HEK293 (cell line): ENCODE results near the gene PXMP2.

Experiments
- CTCF ChIA-PET: fragments of 350-600 bp; formaldehyde crosslinking; extraction: SDS; loops from one replicate; lab custom pipeline; 2021; ENCODE audit warnings: antibody characterized with exemption; lab: Yijun Ruan, JAX
- POLR2A ChIA-PET: fragments of 300-600 bp; formaldehyde crosslinking; extraction: SDS; loops from one replicate; lab custom pipeline; 2020; ENCODE audit warnings: antibody characterized with exemption, inconsistent platforms; lab: Yijun Ruan, JAX
- H3K27ac ChIP-seq: fragments of 200-500 bp; sonication (Bioruptor generic); 2 replicates; pipeline ENCODE4 v1.5.1; 2014; ENCODE audit warnings: low read depth, low read length, control low read depth, inconsistent platforms; ENCODE audit errors: extremely low read depth
- H3K36me3 ChIP-seq, 2 experiments: fragments of 200-500 bp in 1 of 2; sonication (Bioruptor generic) in 1 of 2; 1 replicate in 1 of 2; 2 replicates in 1 of 2; pipeline ENCODE4 v1.5.1; 2014 to 2017; ENCODE audit warnings: inconsistent platforms in 2 of 2, low read length in 2 of 2; ENCODE audit not compliant: control insufficient read depth in 2 of 2, insufficient read depth in 1 of 2
- H3K4me1 ChIP-seq: fragments of 200-500 bp; sonication (Bioruptor generic); 2 replicates; pipeline ENCODE4 v1.5.1; 2014; ENCODE audit warnings: mild to moderate bottlenecking, low read length, inconsistent platforms; ENCODE audit not compliant: control insufficient read depth, insufficient read depth
- H3K4me3 ChIP-seq: 2 replicates; pipeline ENCODE4 v1.5.1; 2011; ENCODE audit warnings: low read depth, mild to moderate bottlenecking, control low read depth, low read length, moderate library complexity
- H3K9me3 ChIP-seq: fragments of 200-500 bp; sonication (Bioruptor generic); 2 replicates; pipeline ENCODE4 v1.5.1; 2014; ENCODE audit warnings: low read depth, low read length, inconsistent platforms; ENCODE audit not compliant: control insufficient read depth, insufficient read depth
- GLI2 ChIP-seq: fragments of 450-650 bp; formaldehyde crosslinking; IDR thresholded peaks from 2 replicates; pipeline ENCODE4; 2017; ENCODE audit warnings: missing biosample characterization, missing genetic modification characterization, low read depth, borderline replicate concordance
- KLF1 ChIP-seq: fragments of 450-650 bp; formaldehyde crosslinking; IDR thresholded peaks from 2 replicates; pipeline ENCODE4 v1.5.1; 2016; ENCODE audit warnings: missing biosample characterization, missing genetic modification characterization
- KLF8 ChIP-seq: fragments of 450-650 bp; formaldehyde crosslinking; IDR thresholded peaks from 2 replicates; pipeline ENCODE4 v1.5.1; 2016; ENCODE audit warnings: missing biosample characterization, missing genetic modification characterization
- PRDM1 ChIP-seq: fragments of 450-650 bp; formaldehyde crosslinking; IDR thresholded peaks from 2 replicates; pipeline ENCODE4; 2016; ENCODE audit warnings: missing biosample characterization, missing genetic modification characterization
- SCRT1 ChIP-seq: fragments of 450-650 bp; formaldehyde crosslinking; IDR thresholded peaks from 2 replicates; pipeline ENCODE4 v1.5.1; 2016; ENCODE audit warnings: missing biosample characterization, missing genetic modification characterization, borderline replicate concordance
- ZFP41 ChIP-seq: fragments of 450-650 bp; formaldehyde crosslinking; IDR thresholded peaks from 2 replicates; pipeline ENCODE4 v1.5.1; 2016; ENCODE audit warnings: missing biosample characterization, missing genetic modification characterization, borderline replicate concordance
- ZNF37A ChIP-seq: fragments of 450-650 bp; IDR thresholded peaks from 2 replicates; pipeline ENCODE4 v1.5.1; 2018; ENCODE audit warnings: missing biosample characterization, missing genetic modification characterization
- ZNF510 ChIP-seq: fragments of 450-650 bp; formaldehyde crosslinking; IDR thresholded peaks from 2 replicates; pipeline ENCODE4 v1.5.1; 2018; ENCODE audit warnings: mild to moderate bottlenecking, missing genetic modification characterization, missing biosample characterization; ENCODE audit not compliant: insufficient replicate concordance
- ZNF530 ChIP-seq: fragments of 450-650 bp; formaldehyde crosslinking; IDR thresholded peaks from 2 replicates; pipeline ENCODE4 v1.5.1; 2016; ENCODE audit warnings: low read depth, missing biosample characterization, missing genetic modification characterization
- ZNF560 ChIP-seq: fragments of 450-650 bp; formaldehyde crosslinking; IDR thresholded peaks from 2 replicates; pipeline ENCODE4 v1.5.1; 2017; ENCODE audit warnings: missing biosample characterization, missing genetic modification characterization, borderline replicate concordance
- ZNF596 ChIP-seq: fragments of 450-650 bp; IDR thresholded peaks from 2 replicates; pipeline ENCODE4 v1.5.0; 2018; ENCODE audit warnings: missing biosample characterization, mild to moderate bottlenecking, missing genetic modification characterization, moderate library complexity
- ZNF629 ChIP-seq: fragments of 450-650 bp; formaldehyde crosslinking; IDR thresholded peaks from 2 replicates; pipeline ENCODE4 v1.5.1; 2017; ENCODE audit warnings: missing biosample characterization, missing genetic modification characterization
- ZNF670 ChIP-seq: fragments of 450-650 bp; formaldehyde crosslinking; IDR thresholded peaks from 2 replicates; pipeline ENCODE4 v1.5.1; 2016; ENCODE audit warnings: missing biosample characterization, missing genetic modification characterization, low read depth
- ZNF768 ChIP-seq: fragments of 450-650 bp; formaldehyde crosslinking; IDR thresholded peaks from 2 replicates; pipeline ENCODE4 v1.5.1; 2018; ENCODE audit warnings: missing biosample characterization, mild to moderate bottlenecking, missing genetic modification characterization
- ZNF830 ChIP-seq: fragments of 450-650 bp; IDR thresholded peaks from 2 replicates; pipeline ENCODE4 v1.5.0; 2018; ENCODE audit warnings: missing biosample characterization, missing genetic modification characterization, low read depth, mild to moderate bottlenecking, moderate library complexity
- TF ChIP-seq, protein P1 (sequence below): fragments of 450-650 bp; formaldehyde crosslinking; IDR thresholded peaks from 2 replicates; pipeline ENCODE4 v1.5.1; 2016; ENCODE audit warnings: missing biosample characterization, missing genetic modification characterization
- TF ChIP-seq, protein P2 (sequence below): fragments of 450-650 bp; formaldehyde crosslinking; IDR thresholded peaks from 2 replicates; pipeline ENCODE4 v1.5.1; 2016; ENCODE audit warnings: missing biosample characterization, missing genetic modification characterization
- TF ChIP-seq, protein P3 (sequence below): fragments of 450-650 bp; formaldehyde crosslinking; IDR thresholded peaks from 2 replicates; pipeline ENCODE4 v1.5.1; 2016; ENCODE audit warnings: missing biosample characterization, missing genetic modification characterization
- TF ChIP-seq, protein P4 (sequence below): fragments of 450-650 bp; formaldehyde crosslinking; IDR thresholded peaks from 2 replicates; pipeline ENCODE4 v1.5.1; 2017; ENCODE audit warnings: missing biosample characterization, mild to moderate bottlenecking, missing genetic modification characterization, moderate library complexity
- TF ChIP-seq, protein P5 (sequence below): fragments of 450-650 bp; formaldehyde crosslinking; IDR thresholded peaks from 2 replicates; pipeline ENCODE4 v1.5.1; 2016; ENCODE audit warnings: missing biosample characterization, missing genetic modification characterization

PXMP2 gene

DNA sequence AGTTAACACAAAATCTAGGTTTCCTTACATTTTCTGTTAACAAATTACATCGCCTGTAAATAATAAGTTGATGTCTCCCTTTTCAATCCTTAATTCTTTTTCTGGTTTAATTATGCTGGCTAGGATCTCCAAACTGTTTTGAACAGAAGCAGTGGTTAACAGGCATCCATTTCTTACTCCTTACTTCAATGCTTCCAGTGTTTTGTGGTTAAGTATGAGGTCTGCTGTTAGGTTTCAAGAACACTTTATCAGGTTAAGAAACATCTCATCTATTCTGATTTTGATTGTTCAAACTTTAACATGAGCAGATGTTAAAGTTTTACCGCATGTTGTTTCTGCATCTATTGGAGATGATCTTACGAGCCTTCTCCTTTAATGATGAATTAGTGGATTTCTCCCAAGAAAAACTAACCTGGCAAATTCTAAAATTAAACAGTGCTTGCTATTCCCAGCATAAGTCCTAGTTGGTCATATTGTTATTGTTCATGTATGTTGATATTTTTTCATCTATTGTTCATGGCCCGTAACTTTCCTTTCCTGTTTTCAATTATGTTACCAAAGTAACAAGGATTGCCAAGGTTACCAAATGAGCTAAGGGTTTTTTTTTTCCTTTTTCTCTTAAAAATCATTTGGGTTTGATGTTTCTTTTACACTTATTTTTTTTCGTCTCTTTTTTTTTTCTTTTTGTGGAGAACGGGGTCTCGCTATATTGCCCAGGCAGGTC, 33.7 kb upstream of the PXMP2 start:
- Histone ChIP-seq H3K4me3 (no peak overlapping the region), H3K4me1 (no peaks in the 10 kb centered on the region), H3K9me3 (no peaks in the 10 kb centered on the region), H3K27ac (no peak overlapping the region), H3K36me3 (peaks cover 61 to 98% of the 10 kb centered on the region in 2 experiments)
- CTCF ChIA-PET, result interaction anchor here (0.7 to 1.4 kb wide), 3 partner anchors 16 to 500 kb away, joined by 3 to 6 read pairs (median 3); no protein-coding TSS in a partner anchor
- TF ChIP-seq ZNF560 (tag by site-specific recombination), result no peak
- TF ChIP-seq, protein P1, sequence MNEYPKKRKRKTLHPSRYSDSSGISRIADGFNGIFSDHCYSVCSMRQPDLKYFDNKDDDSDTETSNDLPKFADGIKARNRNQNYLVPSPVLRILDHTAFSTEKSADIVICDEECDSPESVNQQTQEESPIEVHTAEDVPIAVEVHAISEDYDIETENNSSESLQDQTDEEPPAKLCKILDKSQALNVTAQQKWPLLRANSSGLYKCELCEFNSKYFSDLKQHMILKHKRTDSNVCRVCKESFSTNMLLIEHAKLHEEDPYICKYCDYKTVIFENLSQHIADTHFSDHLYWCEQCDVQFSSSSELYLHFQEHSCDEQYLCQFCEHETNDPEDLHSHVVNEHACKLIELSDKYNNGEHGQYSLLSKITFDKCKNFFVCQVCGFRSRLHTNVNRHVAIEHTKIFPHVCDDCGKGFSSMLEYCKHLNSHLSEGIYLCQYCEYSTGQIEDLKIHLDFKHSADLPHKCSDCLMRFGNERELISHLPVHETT (tag by site-specific recombination), result no peak
- TF ChIP-seq ZNF510 (tag by site-specific recombination), result no peak
- no peak for TF ChIP-seq ZNF629 (tag by site-specific recombination)
- TF ChIP-seq ZNF830 (tag by site-specific recombination), result no peak
- no peak for TF ChIP-seq ZNF768
- no peak for TF ChIP-seq KLF1 (tag by site-specific recombination)
- no peak for TF ChIP-seq GLI2 (tag by site-specific recombination)
- TF ChIP-seq SCRT1 (tag by site-specific recombination), result no peak
- no peak for TF ChIP-seq PRDM1 (tag by site-specific recombination)
- TF ChIP-seq, protein P2, sequence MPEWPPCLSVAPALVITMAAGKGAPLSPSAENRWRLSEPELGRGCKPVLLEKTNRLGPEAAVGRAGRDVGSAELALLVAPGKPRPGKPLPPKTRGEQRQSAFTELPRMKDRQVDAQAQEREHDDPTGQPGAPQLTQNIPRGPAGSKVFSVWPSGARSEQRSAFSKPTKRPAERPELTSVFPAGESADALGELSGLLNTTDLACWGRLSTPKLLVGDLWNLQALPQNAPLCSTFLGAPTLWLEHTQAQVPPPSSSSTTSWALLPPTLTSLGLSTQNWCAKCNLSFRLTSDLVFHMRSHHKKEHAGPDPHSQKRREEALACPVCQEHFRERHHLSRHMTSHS (tag by site-specific recombination), result no peak
- TF ChIP-seq, protein P3, sequence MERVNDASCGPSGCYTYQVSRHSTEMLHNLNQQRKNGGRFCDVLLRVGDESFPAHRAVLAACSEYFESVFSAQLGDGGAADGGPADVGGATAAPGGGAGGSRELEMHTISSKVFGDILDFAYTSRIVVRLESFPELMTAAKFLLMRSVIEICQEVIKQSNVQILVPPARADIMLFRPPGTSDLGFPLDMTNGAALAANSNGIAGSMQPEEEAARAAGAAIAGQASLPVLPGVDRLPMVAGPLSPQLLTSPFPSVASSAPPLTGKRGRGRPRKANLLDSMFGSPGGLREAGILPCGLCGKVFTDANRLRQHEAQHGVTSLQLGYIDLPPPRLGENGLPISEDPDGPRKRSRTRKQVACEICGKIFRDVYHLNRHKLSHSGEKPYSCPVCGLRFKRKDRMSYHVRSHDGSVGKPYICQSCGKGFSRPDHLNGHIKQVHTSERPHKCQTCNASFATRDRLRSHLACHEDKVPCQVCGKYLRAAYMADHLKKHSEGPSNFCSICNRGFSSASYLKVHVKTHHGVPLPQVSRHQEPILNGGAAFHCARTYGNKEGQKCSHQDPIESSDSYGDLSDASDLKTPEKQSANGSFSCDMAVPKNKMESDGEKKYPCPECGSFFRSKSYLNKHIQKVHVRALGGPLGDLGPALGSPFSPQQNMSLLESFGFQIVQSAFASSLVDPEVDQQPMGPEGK (tag by site-specific recombination), result no peak
- POLR2A ChIA-PET, result interaction anchor here (0.6 kb wide), 1 partner anchor 478 kb away, joined by 4 read pairs; no protein-coding TSS in a partner anchor

DNA sequence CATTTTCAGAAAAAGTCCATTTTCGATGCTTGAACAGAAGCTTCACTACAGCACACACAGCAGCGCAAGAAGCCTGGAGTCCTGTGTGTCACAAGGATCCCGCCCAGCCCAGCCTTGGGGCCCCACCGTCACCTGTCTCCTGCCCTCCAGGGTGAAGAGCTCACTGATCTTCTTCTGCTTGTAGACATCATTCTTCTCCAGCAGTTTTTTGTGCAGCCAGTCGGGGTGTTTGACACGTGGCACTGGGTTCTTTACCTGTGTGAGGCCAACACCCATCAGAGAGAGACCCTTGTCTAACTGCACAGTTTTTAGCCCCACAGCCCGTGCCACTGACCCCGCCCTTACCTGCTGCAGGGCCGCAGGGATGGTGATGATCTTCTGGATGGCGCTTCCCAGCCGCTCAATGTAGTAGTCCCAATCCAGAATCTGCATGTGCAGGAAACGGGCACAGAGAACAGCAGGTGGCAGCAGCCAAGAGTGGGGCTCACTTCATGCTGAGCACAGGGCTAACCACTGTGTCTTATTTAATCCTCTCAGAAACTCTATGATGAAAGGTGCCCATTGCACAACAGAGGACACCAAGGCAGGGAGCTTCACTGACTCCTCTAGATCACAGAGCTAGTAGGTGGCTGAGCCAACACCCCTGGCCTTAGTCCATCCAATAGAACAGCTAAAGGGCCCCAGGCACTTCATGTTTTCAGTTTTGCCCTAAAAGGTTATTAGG, 30.2 kb upstream of the PXMP2 start:
- Histone ChIP-seq H3K9me3 (no peaks in the 10 kb centered on the region), H3K4me3 (no peak overlapping the region), H3K27ac (no peak overlapping the region), H3K36me3 (peaks cover 70 to 98% of the 10 kb centered on the region in 2 experiments), H3K4me1 (no peaks in the 10 kb centered on the region)
- ChIA-PET POLR2A (no interaction called here), CTCF (interaction anchor here (0.6 to 1.6 kb wide), 2 partner anchors 18 to 93 kb away, joined by 5 to 9 read pairs; no protein-coding TSS in a partner anchor)
- TF ChIP-seq, protein P4, sequence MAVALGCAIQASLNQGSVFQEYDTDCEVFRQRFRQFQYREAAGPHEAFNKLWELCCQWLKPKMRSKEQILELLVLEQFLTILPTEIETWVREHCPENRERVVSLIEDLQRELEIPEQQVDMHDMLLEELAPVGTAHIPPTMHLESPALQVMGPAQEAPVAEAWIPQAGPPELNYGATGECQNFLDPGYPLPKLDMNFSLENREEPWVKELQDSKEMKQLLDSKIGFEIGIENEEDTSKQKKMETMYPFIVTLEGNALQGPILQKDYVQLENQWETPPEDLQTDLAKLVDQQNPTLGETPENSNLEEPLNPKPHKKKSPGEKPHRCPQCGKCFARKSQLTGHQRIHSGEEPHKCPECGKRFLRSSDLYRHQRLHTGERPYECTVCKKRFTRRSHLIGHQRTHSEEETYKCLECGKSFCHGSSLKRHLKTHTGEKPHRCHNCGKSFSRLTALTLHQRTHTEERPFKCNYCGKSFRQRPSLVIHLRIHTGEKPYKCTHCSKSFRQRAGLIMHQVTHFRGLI, result no peak
- TF ChIP-seq ZFP41 (no peak), ZNF596 (tag by site-specific recombination) (no peak), KLF8 (no peak), ZNF37A (tag by site-specific recombination) (no peak), ZNF530 (tag by site-specific recombination) (no peak), ZNF670 (tag by site-specific recombination) (no peak)
- TF ChIP-seq, protein P5, sequence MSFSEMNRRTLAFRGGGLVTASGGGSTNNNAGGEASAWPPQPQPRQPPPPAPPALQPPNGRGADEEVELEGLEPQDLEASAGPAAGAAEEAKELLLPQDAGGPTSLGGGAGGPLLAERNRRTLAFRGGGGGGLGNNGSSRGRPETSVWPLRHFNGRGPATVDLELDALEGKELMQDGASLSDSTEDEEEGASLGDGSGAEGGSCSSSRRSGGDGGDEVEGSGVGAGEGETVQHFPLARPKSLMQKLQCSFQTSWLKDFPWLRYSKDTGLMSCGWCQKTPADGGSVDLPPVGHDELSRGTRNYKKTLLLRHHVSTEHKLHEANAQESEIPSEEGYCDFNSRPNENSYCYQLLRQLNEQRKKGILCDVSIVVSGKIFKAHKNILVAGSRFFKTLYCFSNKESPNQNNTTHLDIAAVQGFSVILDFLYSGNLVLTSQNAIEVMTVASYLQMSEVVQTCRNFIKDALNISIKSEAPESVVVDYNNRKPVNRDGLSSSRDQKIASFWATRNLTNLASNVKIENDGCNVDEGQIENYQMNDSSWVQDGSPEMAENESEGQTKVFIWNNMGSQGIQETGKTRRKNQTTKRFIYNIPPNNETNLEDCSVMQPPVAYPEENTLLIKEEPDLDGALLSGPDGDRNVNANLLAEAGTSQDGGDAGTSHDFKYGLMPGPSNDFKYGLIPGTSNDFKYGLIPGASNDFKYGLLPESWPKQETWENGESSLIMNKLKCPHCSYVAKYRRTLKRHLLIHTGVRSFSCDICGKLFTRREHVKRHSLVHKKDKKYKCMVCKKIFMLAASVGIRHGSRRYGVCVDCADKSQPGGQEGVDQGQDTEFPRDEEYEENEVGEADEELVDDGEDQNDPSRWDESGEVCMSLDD (tag by site-specific recombination), result no peak
